ENCODE data around the gene ADIPOR1.

DNA sequence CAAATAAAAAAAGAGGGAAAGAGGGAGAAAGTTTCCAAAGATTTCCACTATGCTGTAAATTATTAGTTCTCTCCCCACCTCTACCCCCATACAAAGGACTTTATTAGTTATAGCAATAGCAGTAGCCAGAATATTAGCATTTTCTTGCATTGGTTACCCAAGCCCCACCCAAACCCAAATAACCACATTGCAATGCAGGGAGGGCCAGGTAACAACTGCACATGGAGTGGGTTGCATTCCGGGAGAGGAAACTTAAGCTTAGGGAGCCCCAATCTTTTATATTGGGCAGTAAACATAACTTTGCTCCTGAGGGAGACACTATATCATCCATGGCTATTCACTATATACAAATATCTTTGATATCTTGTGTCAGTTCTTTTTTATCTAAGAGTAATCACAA, 6.0 kb downstream of the ADIPOR1 start:
- TF ChIP-seq POLR2A (IDR thresholded peaks at IDR 0.05; ENCODE audit: low read depth, low read length) (no peak), TAF1 (IDR thresholded peaks at IDR 0.05; ENCODE audit: low read depth, low read length) (no peak), POLR2AphosphoS5 (IDR thresholded peaks at IDR 0.05; ENCODE audit: low read depth, low read length) (no peak)
